ENCODE data around the gene LDLRAD4.

DNA sequence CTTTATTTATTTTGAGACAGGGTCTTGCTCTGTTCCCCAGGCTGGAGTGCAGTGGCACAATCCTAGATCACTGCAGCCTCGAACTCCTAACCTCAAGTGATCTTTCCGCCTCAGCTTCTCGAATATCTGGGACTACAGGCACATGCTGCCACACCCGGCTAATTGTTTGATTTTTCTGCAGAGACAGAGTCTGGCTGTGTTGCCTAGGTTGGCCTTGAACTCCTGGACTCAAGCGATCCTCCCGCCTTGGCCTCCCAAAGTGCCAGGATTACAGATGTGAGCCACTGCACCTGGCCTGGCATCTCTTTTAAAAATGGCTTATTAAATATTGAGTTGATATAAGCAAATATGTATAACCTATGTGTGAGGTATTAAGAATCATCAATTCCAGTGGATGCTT lies 298.3 kb downstream of the LDLRAD4 start:
- TF ChIP-seq CTCF (conservative IDR thresholded peaks at IDR 0.05), result no peak
- no peak for TF ChIP-seq ZFX (IDR thresholded peaks at IDR 0.05)
